SJCRH30 (cell line): Measurements from ENCODE around the gene FEZ2. TPM values are rescaled to one million over a fixed set of nuclear protein-coding genes. Genes with fewer than 3 reads are reported as not detected.

Source experiments
- DNase-seq, 2 experiments: peaks; one replicate each; pipeline ENCODE4 v3.0.0-alpha.2; 2015 to 2020
- H3K27ac ChIP-seq: fragments of 250-450 bp; sonication (Bioruptor Pico); 2 replicates; pipeline ENCODE4 v1.5.1; 2020; ENCODE audit warnings: mild to moderate bottlenecking, moderate library complexity
- H3K27me3 ChIP-seq: fragments of 250-450 bp; sonication (Bioruptor Pico); 2 replicates; pipeline ENCODE4 v1.5.1; 2020; ENCODE audit warnings: mild to moderate bottlenecking, moderate library complexity
- H3K36me3 ChIP-seq: fragments of 250-450 bp; sonication (Bioruptor Pico); 2 replicates; pipeline ENCODE4 v1.5.1; 2020; ENCODE audit warnings: mild to moderate bottlenecking, moderate library complexity
- H3K4me1 ChIP-seq: fragments of 250-450 bp; sonication (Bioruptor Pico); 2 replicates; pipeline ENCODE4 v1.5.1; 2020; ENCODE audit warnings: mild to moderate bottlenecking, moderate library complexity
- H3K4me3 ChIP-seq: fragments of 250-450 bp; sonication (Bioruptor Pico); 2 replicates; pipeline ENCODE4 v1.5.1; 2020; ENCODE audit warnings: mild to moderate bottlenecking, moderate library complexity
- H3K9me3 ChIP-seq: fragments of 250-450 bp; sonication (Bioruptor Pico); replicated peaks from 2 replicates; pipeline ENCODE4 v1.5.1; 2020; ENCODE audit warnings: mild to moderate bottlenecking, moderate library complexity
- total RNA-seq: library from RNA; depleted of rRNA; stranded (reverse); fragments of >200 nt; shearing (Covaris generic); gene quantifications from 2 replicates; pipeline ENCODE4 v1.2.3, GENCODE V29; 2014; rRNA removed

Gene FEZ2
- total RNA-seq, result 31.0 and 35.6 TPM in 2 replicates

DNA sequence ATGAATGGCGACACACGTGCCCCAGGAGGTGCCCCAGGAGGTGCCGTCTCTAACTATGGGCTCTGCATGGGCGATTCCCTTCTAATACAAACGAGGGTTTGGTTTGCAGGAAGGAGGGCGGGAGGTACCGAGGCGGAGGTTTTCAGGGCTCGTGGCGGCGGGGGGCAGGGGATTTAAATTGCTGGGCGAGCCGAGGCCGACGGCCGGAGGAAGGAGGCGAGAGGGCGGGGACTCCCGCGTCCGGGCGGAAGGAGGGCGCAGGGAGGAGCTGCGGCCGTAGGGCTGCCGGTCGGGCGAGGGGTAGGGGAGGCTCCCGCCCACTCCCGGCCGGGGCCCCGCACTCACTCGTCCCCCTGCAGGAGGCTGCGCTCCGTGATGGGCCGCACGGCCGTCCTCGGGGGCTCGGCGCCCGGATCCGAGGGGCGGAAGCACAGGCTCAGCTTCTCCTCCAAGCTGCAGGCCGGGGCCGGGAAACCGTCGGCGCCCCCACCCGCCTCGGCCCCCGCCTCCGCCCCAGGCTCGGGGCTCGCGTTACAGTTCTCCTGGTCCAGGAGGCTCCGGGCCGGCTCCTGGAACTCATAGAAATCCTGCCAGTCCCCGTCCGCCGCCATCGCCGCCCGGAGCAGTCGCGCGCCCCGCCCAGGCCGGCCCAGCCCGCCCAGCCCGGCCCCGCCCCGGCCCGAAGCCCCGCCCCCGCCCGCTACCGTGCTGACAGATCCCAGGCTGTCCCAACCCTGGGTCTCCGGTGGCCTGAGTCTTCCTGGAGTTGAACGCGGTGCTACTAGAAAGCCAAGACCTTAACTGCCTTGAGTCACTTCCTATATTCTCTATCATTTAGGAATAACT is at the start of gene FEZ2:
Gene FEZ2, minus strand, starts transcription at position 637 of the 846 bp plus-strand sequence. Its CDS starts 26 bp downstream, at position 611.
- Histone ChIP-seq H3K36me3 (no peaks in the 10 kb centered on the region; the same call in 1 of the 2 replicates), H3K4me3 (peak within 1 kb of the TSS; percentile 99), H3K27me3 (no peaks in the 10 kb centered on the region), H3K9me3 (no peaks in the 10 kb centered on the region), H3K27ac (peak within 1 kb of the TSS; percentile 71), H3K4me1 (peaks cover 8% of the 10 kb centered on the region)
- DNase-seq, result peak; percentile 89

GRCh38 chr2:36634981-36635597 is 37.1 kb upstream of the FEZ2 start:
- Histone ChIP-seq H3K27ac (no peak overlapping the region), H3K9me3 (no peaks in the 10 kb centered on the region; the same call in 1 of the 2 replicates), H3K4me3 (no peak overlapping the region), H3K27me3 (no peaks in the 10 kb centered on the region; the same call in 1 of the 2 replicates), H3K36me3 (no peaks in the 10 kb centered on the region), H3K4me1 (no peaks in the 10 kb centered on the region)
- no peak for DNase-seq

- Histone ChIP-seq H3K9me3 (no peaks in the 10 kb centered on the region; the same call in 1 of the 2 replicates), H3K4me3 (no peak overlapping the region), H3K36me3 (no peaks in the 10 kb centered on the region), H3K4me1 (no peaks in the 10 kb centered on the region), H3K27me3 (no peaks in the 10 kb centered on the region; the same call in 1 of the 2 replicates), H3K27ac (no peak overlapping the region)
- DNase-seq, result no peak
Observed at GRCh38 chr2:36633470-36634092, 35.6 kb upstream of the FEZ2 start.

DNA sequence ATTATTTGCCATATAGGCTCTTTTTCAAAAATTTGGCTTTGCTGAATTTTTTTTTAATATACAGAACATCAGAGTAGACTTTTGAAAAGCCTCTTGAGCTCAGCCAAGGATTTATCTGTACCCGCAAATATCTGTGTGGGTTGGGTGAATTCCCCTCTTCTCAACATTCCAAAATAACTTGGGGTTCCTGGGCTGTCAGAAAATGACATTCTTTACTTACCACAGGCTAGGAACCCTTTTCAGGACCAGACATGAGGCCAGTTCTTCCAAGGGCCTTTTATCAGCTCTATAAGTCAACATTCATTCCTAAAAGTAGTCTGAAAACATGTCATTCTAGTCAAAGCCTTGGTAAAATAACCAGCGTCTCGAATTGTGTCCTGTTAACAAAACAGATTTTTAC is 28.8 kb upstream of the FEZ2 start:
- no peak overlapping the region for H3K27ac ChIP-seq
- no peaks in the 10 kb centered on the region for H3K4me1 ChIP-seq
- H3K9me3 ChIP-seq, result no peaks in the 10 kb centered on the region; the same call in 1 of the 2 replicates
- H3K27me3 ChIP-seq, result no peaks in the 10 kb centered on the region
- DNase-seq, result no peak
- H3K36me3 ChIP-seq, result no peaks in the 10 kb centered on the region
- H3K4me3 ChIP-seq, result no peak overlapping the region

DNA sequence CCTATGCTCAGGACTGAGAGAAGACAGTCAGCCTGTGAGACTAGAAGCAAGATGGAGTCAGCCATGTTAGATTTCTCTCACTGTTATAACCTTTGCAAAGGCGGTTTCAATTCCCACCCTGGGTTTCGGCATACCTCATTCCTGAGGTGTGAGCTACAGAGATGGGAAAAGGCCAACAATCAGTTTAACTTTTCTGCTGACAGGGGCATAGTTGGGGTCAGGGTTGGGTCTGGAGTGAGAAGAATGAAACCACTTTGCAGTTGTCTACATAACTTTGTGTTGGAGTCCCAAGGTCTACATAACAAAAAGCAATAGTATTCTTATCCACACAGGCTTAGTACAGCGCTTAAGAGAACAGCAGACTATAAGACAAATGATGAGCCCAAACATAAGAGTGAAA is 28.1 kb upstream of the FEZ2 start:
- no peaks in the 10 kb centered on the region for H3K27me3 ChIP-seq
- H3K36me3 ChIP-seq, result no peaks in the 10 kb centered on the region
- no peak for DNase-seq
- H3K4me1 ChIP-seq, result no peaks in the 10 kb centered on the region
- H3K27ac ChIP-seq, result no peak overlapping the region
- H3K9me3 ChIP-seq, result no peaks in the 10 kb centered on the region; the same call in 1 of the 2 replicates
- no peak overlapping the region for H3K4me3 ChIP-seq

DNA sequence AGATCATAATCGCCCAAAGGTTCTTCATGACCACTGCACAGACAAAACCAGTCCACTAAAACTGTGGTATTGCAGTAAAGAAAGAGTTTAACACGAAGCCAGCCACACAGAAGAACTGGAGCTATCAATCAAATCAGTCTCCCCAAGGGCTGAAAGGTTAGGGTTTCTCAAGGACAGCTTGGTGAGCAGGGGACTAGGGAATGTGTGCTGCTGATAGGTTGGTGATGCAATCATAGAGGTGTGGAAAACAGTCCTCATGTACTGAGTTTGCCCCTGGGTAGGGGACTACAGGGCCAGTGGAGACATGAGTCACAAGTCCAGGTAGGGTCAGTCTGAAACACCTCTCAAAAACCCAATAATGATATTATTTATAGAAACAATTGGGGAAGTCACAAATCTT is 27.3 kb upstream of the FEZ2 start:
- H3K27me3 ChIP-seq, result no peaks in the 10 kb centered on the region
- H3K36me3 ChIP-seq, result no peaks in the 10 kb centered on the region
- H3K27ac ChIP-seq, result no peak overlapping the region
- no peaks in the 10 kb centered on the region for H3K4me1 ChIP-seq
- no peak overlapping the region for H3K4me3 ChIP-seq
- DNase-seq, result no peak
- H3K9me3 ChIP-seq, result no peaks in the 10 kb centered on the region

- no peaks in the 10 kb centered on the region for H3K36me3 ChIP-seq
- H3K27ac ChIP-seq, result no peak overlapping the region
- H3K4me1 ChIP-seq, result no peaks in the 10 kb centered on the region
- no peaks in the 10 kb centered on the region for H3K9me3 ChIP-seq
- H3K27me3 ChIP-seq, result no peaks in the 10 kb centered on the region
- DNase-seq, result no peak
- H3K4me3 ChIP-seq, result no peak overlapping the region
Observed at GRCh38 chr2:36620321-36620720, 22.4 kb upstream of the FEZ2 start.

GRCh38 chr2:36618381-36618780 is 20.4 kb upstream of the FEZ2 start:
- no peak overlapping the region for H3K27ac ChIP-seq
- peak; percentile 74 to 89 for DNase-seq
- H3K4me1 ChIP-seq, result no peaks in the 10 kb centered on the region
- H3K9me3 ChIP-seq, result no peaks in the 10 kb centered on the region
- H3K27me3 ChIP-seq, result no peaks in the 10 kb centered on the region
- H3K4me3 ChIP-seq, result no peak overlapping the region
- H3K36me3 ChIP-seq, result no peaks in the 10 kb centered on the region

- Histone ChIP-seq H3K36me3 (no peaks in the 10 kb centered on the region), H3K9me3 (no peaks in the 10 kb centered on the region), H3K4me1 (no peaks in the 10 kb centered on the region), H3K27me3 (no peaks in the 10 kb centered on the region), H3K4me3 (no peak overlapping the region), H3K27ac (no peak overlapping the region)
- DNase-seq, result no peak
Observed at GRCh38 chr2:36616947-36617346, 19.0 kb upstream of the FEZ2 start.

DNA sequence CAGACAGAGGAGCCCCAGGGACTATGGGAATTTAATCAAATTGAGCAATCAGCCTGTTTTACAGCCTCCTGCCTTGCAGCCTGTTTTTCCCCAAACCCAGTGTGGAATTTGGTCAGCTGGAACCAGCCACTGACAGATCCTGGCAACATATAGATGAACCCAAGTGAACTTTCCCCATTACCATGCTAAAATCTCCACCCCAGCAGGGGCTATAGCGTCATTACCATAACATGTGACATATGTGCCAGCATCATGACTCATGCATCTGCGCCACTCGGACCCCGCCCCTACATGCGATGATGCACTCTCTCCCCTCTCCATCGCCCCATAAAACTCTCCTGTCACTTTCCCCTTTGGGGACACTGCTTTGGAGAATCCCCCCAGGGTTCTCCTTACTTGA is 17.3 kb upstream of the FEZ2 start:
- Histone ChIP-seq H3K36me3 (no peaks in the 10 kb centered on the region), H3K27ac (no peak overlapping the region), H3K4me1 (no peaks in the 10 kb centered on the region), H3K4me3 (no peak overlapping the region), H3K27me3 (no peaks in the 10 kb centered on the region), H3K9me3 (no peaks in the 10 kb centered on the region)
- no peak for DNase-seq

GRCh38 chr2:36613801-36614200 is 15.8 kb upstream of the FEZ2 start:
- Histone ChIP-seq H3K4me1 (no peaks in the 10 kb centered on the region), H3K4me3 (no peak overlapping the region), H3K9me3 (no peaks in the 10 kb centered on the region), H3K36me3 (no peaks in the 10 kb centered on the region), H3K27ac (no peak overlapping the region), H3K27me3 (no peaks in the 10 kb centered on the region)
- DNase-seq, result no peak

GRCh38 chr2:36611316-36611990 is 13.5 kb upstream of the FEZ2 start:
- peaks cover 9% of the 10 kb centered on the region; the same call in 1 of the 2 replicates for H3K27me3 ChIP-seq
- no peaks in the 10 kb centered on the region for H3K36me3 ChIP-seq
- no peaks in the 10 kb centered on the region; the same call in 1 of the 2 replicates for H3K4me1 ChIP-seq
- no peak overlapping the region for H3K27ac ChIP-seq
- no peak overlapping the region for H3K4me3 ChIP-seq
- DNase-seq, result no peak
- H3K9me3 ChIP-seq, result no peaks in the 10 kb centered on the region

GRCh38 chr2:36609507-36609906 is 11.5 kb upstream of the FEZ2 start:
- Histone ChIP-seq H3K27ac (no peak overlapping the region), H3K4me1 (no peaks in the 10 kb centered on the region; the same call in 1 of the 2 replicates), H3K27me3 (peaks cover 13% of the 10 kb centered on the region; the same call in 1 of the 2 replicates), H3K36me3 (no peaks in the 10 kb centered on the region), H3K9me3 (peaks cover 6% of the 10 kb centered on the region; the same call in 1 of the 2 replicates), H3K4me3 (no peak overlapping the region)
- DNase-seq, result no peak

DNA sequence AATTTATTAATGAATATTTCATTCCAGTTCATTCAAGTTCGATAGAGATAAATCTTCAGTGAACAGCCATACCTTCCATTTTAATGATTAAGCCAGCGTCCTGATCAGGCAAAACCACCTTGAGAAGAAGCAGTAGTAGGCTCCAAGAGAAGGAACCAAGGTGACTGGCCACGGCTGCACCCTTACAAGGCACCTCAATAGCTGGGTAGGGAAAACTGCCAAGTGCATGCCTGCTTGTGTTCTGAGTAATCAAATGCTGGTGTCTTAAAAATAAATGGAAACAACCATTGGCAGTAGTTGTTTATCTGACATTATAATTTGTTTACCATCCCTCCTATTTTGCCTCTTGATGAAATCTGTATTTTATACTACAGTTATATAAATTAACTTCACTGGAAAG is 10.0 kb upstream of the FEZ2 start:
- H3K36me3 ChIP-seq, result no peaks in the 10 kb centered on the region
- H3K4me1 ChIP-seq, result no peaks in the 10 kb centered on the region; the same call in 1 of the 2 replicates
- no peak overlapping the region for H3K27ac ChIP-seq
- H3K4me3 ChIP-seq, result no peak overlapping the region
- H3K27me3 ChIP-seq, result peaks cover 13% of the 10 kb centered on the region; the same call in 1 of the 2 replicates
- DNase-seq, result no peak
- H3K9me3 ChIP-seq, result peaks cover 6% of the 10 kb centered on the region; the same call in 1 of the 2 replicates
